ENCODE measurements around the gene DENND1A. TPM values are rescaled to one million over a fixed set of nuclear protein-coding genes. Genes with fewer than 3 reads are reported as not detected.

Gene DENND1A
- total RNA-seq, 4 donors from 2014 or later: 17.6 to 33.8 (median 22.9) TPM

GRCh38 chr9:123555646-123556045, 374.3 kb downstream of the DENND1A start:
- no peak for TF ChIP-seq CTCF (IDR thresholded peaks at IDR 0.05; ENCODE audit: low read depth)

- TF ChIP-seq CTCF (IDR thresholded peaks at IDR 0.05; ENCODE audit: low read depth): no peak
Measured at GRCh38 chr9:123552530-123552929, 377.4 kb downstream of the DENND1A start.

GRCh38 chr9:123551734-123552133, 378.2 kb downstream of the DENND1A start:
- TF ChIP-seq CTCF (IDR thresholded peaks at IDR 0.05; ENCODE audit: low read depth): no peak

- TF ChIP-seq CTCF (IDR thresholded peaks at IDR 0.05; ENCODE audit: low read depth): no peak
Measured at GRCh38 chr9:123550797-123551196, 379.1 kb downstream of the DENND1A start.

DNA sequence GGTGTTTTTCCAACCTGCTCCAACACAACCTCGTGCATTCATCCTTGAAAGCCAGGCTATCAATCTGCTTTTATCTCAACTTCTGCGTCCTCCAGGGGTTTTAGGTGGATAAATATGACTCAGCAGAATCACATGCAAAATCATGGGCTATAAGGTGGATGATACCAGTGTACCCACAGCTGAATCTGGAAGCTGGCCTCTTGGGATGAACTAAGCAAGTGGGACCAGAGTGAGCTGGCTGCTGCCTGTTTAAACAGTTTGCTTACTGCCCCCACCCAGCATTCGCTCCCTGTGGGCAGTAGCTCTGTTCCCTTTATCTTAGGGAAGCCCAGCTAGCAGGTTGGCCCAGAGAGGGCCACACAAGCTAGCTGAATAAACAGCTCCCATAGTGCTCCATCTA, 379.9 kb downstream of the DENND1A start:
- TF ChIP-seq CTCF (IDR thresholded peaks at IDR 0.05; ENCODE audit: low read depth): no peak

DNA sequence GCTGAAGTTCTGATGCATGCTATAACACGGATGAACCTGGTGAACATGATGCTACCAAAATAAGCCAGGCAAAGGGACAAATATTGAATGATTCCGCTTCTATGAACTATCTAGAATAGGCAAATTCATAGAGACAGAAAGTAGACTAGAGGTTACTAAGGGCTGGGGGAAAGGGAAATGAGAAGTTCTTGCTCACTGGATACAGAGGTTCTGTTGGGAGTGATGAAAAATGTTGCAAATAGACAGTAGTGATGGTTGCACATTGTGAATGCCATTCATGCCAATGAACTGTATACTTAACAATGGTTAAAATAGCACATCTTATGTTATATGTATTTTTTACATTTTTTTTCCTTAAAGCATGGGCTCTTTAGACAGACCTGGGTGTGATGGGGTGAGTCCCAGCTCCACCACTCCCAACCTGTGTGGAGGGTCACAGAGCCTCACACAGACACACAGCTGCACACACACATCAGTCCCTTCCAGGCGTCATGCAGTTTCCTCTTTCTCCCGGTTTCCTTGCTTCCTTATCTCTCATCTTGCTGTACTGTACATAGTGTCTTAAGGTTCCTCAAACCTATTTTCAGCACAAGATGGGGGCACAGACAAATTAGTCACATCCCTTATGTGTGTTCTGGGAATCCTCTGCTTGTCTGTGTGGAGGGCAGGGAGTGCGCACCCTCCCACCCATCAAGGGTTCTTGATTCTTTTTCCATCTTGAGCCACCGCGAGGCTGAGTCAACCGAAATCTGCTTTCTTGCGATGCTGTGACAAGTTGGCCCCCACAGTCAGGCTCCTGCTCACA, 381.0 kb downstream of the DENND1A start:
- TF ChIP-seq CTCF (IDR thresholded peaks at IDR 0.05; ENCODE audit: low read depth): no peak

DNA sequence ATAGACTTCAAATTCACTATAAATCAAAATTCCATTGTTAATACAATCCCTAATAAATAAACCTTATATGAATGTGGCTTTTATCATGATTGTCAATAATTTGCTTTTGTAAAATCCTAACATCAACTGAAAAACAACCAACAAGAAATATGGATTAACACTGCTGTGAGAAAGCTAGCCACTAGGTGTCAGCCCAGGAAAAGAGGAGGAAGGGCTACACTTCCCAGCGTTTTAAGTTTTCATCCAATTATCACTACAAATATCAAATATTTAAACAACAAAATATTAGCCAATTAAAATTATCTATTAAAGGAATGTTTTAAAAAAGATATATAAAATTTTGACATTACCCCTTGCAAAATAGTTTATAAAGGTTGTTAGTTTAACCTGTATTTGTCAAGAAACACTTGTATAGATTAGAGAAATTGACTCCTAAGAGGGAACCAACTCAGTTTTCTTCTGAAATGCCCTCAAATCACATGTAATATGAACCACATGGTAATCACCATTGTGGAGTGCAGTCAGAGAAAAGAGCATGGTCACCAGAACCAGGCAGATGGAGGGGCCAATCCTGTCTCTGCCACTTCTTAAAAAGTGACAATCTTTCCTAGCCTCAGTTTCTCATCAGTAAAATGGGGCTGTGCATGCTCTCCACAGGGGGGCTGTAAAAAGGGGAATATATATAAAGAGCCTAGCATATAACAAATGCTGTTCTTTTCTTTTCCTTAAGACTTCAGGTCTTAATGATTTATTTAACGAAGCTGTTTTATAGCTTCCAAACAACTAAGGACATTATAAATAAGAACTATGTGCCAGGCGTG, 385.7 kb downstream of the DENND1A start:
- no peak for TF ChIP-seq CTCF (IDR thresholded peaks at IDR 0.05; ENCODE audit: low read depth)

Data from subcutaneous adipose tissue (tissue), 4 donors.